Activated naive CD8-positive, alpha-beta T cell treated with anti-CD3 and anti-CD28 coated beads, Interleukin-2, amount 50 U/mL, for 24 hours (primary cell): Measurements from ENCODE around the gene AFG1L.

Experiments
- ATAC-seq: fragments of 150-1000 bp; cut with Tn5 transposase; one replicate; pipeline ENCODE4 v1.10.0; 2021
- DNase-seq: peaks from one replicate; pipeline ENCODE4 v3.0.0; 2021
- H3K27ac Mint-ChIP-seq: one replicate; pipeline ENCODE4 v1.8.0; 2021; ENCODE audit warnings: mild to moderate bottlenecking, mixed read lengths
- H3K27me3 Mint-ChIP-seq: one replicate; pipeline ENCODE4 v1.8.0; 2021; ENCODE audit warnings: mixed read lengths
- H3K36me3 Mint-ChIP-seq: one replicate; pipeline ENCODE4 v1.8.0; 2021; ENCODE audit warnings: low read depth, mixed read lengths
- H3K4me1 Mint-ChIP-seq: one replicate; pipeline ENCODE4 v1.8.0; 2021; ENCODE audit warnings: mixed read lengths
- H3K4me3 Mint-ChIP-seq: one replicate; pipeline ENCODE4 v1.8.0; 2021; ENCODE audit warnings: mild to moderate bottlenecking, moderate library complexity, mixed read lengths
- H3K9me3 Mint-ChIP-seq: one replicate; pipeline ENCODE4 v1.8.0; 2021; ENCODE audit warnings: mixed read lengths

Gene AFG1L

DNA sequence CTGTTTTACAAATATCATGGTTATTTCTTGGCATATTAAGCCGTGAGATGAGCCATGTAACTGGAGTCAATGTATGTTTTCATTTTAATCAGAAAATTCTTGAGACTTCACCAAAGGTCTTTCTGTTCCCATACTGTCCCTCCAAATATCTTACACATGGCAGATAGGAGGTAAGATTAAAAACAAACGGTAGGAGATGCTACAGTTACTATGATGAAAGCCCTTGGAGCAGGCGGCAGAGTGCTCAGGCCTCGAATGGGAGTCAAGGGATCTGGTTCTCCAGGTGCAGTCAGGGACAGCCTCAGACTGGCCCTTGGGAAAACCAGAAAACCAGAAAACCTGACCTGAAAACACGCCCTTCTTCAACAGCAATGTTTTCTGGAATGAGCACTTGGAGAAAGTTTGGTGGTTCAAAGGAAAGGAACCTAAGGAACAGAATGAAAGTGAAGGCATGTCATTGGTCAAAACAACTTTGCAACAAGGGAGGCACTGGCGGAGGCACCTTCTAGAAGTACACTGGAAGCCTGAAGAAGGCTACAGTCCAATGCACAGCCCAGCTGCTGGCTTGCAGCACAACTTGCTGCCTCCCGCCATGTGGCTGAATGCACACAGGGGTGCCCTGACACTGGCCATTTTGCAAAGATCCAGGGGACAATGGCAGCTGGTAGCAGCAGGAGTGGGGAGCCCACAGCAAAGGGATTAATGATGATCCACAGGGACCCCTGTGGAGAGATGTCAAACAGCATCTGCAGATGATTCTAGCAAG, 248.5 kb downstream of the AFG1L start:
- H3K4me3 Mint-ChIP-seq = no peak overlapping the region
- no peak for ATAC-seq
- H3K27me3 Mint-ChIP-seq = peaks cover 7% of the 10 kb centered on the region
- no peaks in the 10 kb centered on the region for H3K36me3 Mint-ChIP-seq
- no peaks in the 10 kb centered on the region for H3K9me3 Mint-ChIP-seq
- H3K27ac Mint-ChIP-seq = no peak overlapping the region
- no peak for DNase-seq
- peaks cover 13% of the 10 kb centered on the region for H3K4me1 Mint-ChIP-seq

DNA sequence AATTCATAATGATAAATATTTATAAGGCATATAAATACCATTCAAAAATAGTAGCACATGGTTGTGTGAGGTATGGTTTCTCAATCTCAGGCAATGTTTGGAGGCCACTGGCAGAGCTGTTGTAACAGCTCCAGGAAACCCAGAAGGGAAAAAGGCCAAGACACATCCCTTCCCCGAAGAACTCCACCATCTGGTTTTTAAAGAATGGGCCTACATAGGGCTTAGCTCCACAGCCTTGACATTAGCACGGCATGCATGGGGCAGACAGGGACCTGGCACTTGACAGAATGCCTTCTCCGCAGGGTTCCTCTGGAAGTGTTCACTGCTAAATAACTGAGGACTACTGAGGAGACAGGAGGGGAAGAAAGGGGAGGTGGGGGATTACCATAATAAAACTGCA, 249.8 kb downstream of the AFG1L start:
- Mint-ChIP-seq H3K27ac (no peak overlapping the region), H3K4me1 (peaks cover 13% of the 10 kb centered on the region), H3K9me3 (no peaks in the 10 kb centered on the region), H3K4me3 (no peak overlapping the region), H3K36me3 (no peaks in the 10 kb centered on the region), H3K27me3 (peaks cover 7% of the 10 kb centered on the region)
- DNase-seq (no peak), ATAC-seq (no peak)

DNA sequence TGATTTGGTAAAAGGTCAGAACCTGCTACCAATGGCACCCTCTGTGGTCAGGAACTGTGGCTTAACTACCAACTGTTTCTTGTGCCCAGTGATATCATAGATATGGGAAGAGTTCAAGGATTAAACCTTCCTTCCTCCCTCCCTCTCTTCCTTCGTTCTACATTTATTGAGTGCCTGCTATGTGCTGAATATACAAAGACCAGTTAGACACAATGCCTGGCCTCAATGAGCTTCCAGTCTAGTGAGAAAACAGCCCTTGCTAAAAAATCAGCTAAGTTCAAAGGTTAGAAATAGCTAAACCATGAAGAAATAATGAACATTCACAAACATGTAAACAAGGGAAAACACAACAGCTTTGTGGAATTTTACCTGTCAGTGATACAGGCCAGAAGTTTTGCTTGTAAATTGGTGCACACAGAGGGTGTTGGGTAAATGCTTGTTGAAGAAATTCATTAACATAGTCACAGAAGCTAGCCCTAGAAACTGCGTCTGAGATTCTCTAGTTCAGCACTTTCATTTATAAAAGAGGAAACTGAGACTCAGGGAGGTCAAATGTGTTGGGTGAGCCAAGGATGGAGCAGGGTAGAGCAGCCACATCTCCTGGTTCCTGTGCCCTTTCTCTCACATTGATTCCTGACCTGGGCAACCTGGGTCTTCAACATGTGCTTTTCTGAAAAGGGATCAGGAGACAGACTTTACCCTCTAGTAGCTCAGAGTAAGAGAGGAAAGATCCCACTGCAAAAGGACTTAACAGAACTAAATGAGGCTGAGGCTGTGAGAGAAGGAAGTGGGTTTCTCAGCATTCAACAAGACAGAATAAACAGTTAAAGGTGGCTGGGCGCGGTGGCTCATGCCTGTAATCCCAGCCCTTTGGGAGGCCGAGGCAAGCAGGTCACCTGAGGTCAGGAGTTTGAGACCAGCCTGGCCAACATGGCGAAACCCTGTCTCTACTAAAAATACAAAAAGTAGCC, 251.5 kb downstream of the AFG1L start:
- H3K27ac Mint-ChIP-seq = peak overlapping the region; percentile 71
- no peak for ATAC-seq
- no peak for DNase-seq
- peaks cover 4% of the 10 kb centered on the region for H3K27me3 Mint-ChIP-seq
- no peaks in the 10 kb centered on the region for H3K36me3 Mint-ChIP-seq
- peaks cover 13% of the 10 kb centered on the region for H3K4me1 Mint-ChIP-seq
- H3K4me3 Mint-ChIP-seq = no peak overlapping the region
- H3K9me3 Mint-ChIP-seq = no peaks in the 10 kb centered on the region

DNA sequence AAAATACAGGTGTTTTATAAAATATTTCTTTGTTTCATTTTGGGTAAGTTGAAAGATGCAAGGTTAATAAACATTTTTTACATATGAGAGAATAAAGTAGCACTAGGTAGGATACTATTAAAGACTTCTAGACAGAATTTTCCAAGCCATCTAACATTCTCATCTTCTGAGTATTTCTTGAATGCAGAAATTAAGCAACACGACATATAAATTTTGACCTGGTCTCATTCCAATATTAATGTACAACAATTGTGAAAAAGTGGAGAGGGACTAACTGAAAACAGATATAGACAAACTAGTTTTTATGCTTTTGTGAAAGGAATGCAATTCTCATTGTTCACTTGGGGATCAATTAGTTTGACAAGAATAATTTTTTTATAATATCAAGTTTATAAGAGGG, 254.4 kb downstream of the AFG1L start:
- no peak overlapping the region for H3K4me3 Mint-ChIP-seq
- H3K4me1 Mint-ChIP-seq = peaks cover 6% of the 10 kb centered on the region
- no peak overlapping the region for H3K27ac Mint-ChIP-seq
- DNase-seq (no peak), ATAC-seq (no peak)
- H3K36me3 Mint-ChIP-seq = no peaks in the 10 kb centered on the region
- no peaks in the 10 kb centered on the region for H3K9me3 Mint-ChIP-seq
- H3K27me3 Mint-ChIP-seq = no peaks in the 10 kb centered on the region

DNA sequence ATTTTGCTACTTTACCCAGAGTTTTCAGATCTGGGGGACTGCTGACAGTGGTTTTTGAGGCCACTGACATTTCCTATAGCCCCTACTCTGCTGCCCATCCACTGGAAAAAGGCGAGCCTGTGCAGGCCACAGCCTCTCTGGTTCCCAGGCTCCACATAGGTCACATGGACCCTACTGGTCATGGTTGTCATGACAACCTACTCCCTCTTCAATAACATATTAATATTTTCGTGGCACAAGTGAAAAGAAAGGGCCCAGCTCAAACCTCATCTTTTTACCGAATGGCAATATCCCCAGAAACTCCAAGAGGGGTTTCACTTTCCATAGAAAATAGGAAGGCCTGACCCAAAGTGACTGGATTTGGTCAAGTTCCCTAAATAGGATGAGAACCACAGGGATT, 254.9 kb downstream of the AFG1L start:
- no peak overlapping the region for H3K4me3 Mint-ChIP-seq
- no peaks in the 10 kb centered on the region for H3K36me3 Mint-ChIP-seq
- H3K27ac Mint-ChIP-seq = no peak overlapping the region
- H3K4me1 Mint-ChIP-seq = peaks cover 6% of the 10 kb centered on the region
- DNase-seq (no peak), ATAC-seq (no peak)
- H3K9me3 Mint-ChIP-seq = no peaks in the 10 kb centered on the region
- no peaks in the 10 kb centered on the region for H3K27me3 Mint-ChIP-seq

DNA sequence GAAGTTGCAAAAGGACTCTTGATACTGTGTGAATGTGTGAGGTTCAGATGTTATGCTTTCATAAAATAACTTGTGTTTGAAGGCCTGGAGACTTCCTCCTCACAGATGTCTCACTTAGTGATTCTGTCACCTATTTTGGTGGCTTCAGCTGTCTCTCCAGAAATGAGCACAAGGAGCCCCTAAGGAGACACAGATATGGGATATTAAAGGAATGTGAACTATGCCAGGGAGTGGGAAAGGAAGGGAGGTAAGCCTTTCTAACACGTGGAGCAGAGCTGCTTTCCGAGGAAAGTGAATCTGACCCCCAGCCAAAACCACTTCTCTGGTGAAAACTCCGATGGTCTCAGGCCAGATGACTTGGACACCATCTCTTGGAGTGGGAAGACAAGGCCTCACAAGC, 255.4 kb downstream of the AFG1L start:
- H3K36me3 Mint-ChIP-seq = no peaks in the 10 kb centered on the region
- DNase-seq (no peak), ATAC-seq (no peak)
- no peak overlapping the region for H3K27ac Mint-ChIP-seq
- H3K27me3 Mint-ChIP-seq = peaks cover under 1% of the 10 kb centered on the region
- no peaks in the 10 kb centered on the region for H3K9me3 Mint-ChIP-seq
- peaks cover 6% of the 10 kb centered on the region for H3K4me1 Mint-ChIP-seq
- H3K4me3 Mint-ChIP-seq = no peak overlapping the region

DNA sequence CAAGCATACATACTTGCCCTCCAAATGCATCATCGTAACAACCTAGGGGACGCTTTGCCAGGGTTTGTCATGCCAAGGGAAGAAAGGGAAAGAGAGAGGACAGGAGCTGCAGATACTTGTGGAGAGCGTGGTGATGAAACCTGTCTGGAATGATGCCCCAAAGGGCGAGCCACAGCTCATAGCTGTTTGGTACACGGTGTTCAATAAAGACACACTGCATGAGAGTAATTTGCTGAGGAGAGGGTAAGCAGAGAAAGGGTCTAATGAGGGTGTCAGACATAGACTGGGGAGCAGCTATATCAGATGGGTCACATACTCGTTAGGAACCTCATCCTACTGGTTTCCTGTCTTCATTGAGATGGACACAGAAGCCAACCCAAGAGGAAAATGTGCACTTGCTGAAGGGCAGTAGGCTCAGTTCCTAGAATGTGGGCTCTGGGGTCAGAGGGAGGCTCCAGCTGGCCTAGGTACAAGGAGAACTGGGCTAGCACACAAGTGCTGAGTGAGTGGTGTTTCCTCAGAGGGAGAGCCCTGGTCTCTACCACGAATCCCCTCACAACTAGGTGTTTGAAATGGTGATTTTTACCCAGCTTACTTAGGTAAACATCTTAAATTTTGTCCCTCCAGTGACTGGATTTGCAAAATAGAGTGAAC, 260.7 kb downstream of the AFG1L start:
- Mint-ChIP-seq H3K27ac (no peak overlapping the region), H3K4me1 (peaks cover 15% of the 10 kb centered on the region), H3K4me3 (no peak overlapping the region), H3K27me3 (peaks cover 3% of the 10 kb centered on the region), H3K36me3 (no peaks in the 10 kb centered on the region), H3K9me3 (no peaks in the 10 kb centered on the region)
- ATAC-seq (no peak), DNase-seq (no peak)

DNA sequence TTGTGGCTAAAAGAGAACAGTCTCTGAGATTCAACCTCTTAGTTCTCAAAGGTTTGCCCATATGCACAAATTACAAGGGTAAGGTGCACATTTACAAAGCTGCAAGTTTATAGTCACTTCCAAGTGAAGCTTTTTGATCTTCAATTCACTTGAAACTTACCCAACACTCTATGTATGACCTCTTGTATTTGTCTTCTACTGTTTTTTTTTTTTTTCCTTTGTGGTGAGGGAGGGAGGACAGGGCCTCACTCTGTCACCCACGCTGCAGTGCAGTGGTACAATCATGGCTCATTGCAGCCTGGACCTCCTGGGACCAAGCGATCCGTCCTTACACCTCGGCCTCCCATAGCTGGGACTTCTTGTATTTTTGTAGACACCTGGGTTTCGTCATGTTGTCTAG, 261.4 kb downstream of the AFG1L start:
- DNase-seq (no peak), ATAC-seq (no peak)
- H3K27me3 Mint-ChIP-seq = peaks cover 3% of the 10 kb centered on the region
- no peak overlapping the region for H3K4me3 Mint-ChIP-seq
- H3K9me3 Mint-ChIP-seq = no peaks in the 10 kb centered on the region
- H3K27ac Mint-ChIP-seq = no peak overlapping the region
- peaks cover 15% of the 10 kb centered on the region for H3K4me1 Mint-ChIP-seq
- H3K36me3 Mint-ChIP-seq = no peaks in the 10 kb centered on the region

DNA sequence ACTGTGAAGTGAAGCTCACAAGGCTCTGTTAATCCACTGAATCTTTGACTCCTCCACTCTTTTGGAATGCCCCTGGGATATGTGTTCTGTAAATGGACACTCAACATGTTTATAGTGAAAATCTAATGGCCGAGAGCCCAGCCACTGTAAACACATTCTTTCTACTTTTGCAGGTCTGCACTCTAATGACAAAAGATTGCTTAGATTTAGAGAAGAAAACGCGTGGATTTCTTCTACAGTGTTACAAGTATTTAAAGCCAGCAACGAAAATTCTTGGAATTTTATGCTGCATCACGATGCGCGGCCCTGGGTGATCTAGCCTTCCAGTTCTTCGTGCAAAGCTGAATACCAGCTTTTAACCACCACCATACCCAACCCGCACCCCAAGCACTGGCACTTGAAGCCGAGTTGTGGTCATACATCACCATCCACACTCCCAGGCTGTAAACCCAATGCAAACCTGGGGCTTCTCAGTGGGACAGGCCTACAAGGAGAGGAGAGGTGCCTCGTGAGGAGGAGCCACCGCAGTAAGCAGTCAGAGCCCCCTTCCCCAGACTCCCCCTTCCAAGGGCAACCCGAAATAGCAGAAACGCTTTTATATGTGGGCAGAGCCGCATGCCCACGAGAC, 262.1 kb downstream of the AFG1L start:
- Mint-ChIP-seq H3K4me1 (peaks cover 16% of the 10 kb centered on the region), H3K4me3 (peak overlapping the region; percentile 70), H3K27me3 (peaks cover 4% of the 10 kb centered on the region), H3K9me3 (no peaks in the 10 kb centered on the region), H3K36me3 (no peaks in the 10 kb centered on the region), H3K27ac (peak overlapping the region; percentile 39)
- DNase-seq (no peak), ATAC-seq (no peak)

DNA sequence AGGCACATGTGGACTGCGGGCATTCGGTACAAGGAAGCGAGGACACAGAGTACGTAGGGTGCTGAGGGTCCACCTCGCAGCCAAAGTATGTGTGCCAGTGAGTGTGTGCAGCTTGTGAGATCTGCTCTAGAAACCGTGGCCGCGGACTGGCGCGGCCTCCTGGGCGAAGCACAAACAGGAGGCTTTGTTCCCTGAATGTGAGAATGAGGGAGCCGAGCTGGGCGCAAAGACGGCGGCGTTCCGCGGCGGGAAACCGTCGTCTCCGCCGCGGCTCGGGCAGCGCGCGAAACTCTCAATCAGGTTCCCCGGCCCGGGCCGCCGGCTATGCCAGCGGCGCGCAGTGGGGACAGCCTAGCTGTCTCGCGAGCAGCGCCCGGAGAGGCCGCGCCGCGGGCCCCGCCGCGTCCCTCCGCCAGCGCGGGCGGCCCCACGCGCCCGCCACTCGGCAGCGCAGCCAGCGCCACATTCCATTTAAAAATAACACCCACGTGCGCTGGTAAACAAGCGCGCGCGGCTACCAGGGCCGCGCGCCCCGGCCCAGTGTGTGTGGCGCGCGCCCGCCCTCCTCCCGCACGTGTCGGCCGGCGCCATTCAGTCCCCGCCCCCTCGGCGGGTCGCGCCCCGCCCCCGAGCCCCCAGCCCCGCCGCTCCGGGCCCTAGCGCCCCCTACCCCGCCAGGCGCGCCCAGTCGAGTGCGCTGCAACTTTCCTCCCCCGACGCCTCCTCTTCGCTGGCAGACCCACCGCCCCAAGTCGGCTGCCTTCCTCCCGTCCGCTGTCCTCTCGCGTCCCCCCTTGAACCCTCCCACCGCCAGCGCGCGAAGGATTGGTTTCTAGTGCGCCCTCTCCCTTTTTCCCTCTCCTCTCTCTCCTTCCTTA, 262.9 kb downstream of the AFG1L start:
- Mint-ChIP-seq H3K27ac (peak overlapping the region; percentile 95), H3K4me3 (peak overlapping the region; percentile 92), H3K9me3 (no peaks in the 10 kb centered on the region), H3K27me3 (peaks cover 11% of the 10 kb centered on the region), H3K36me3 (no peaks in the 10 kb centered on the region), H3K4me1 (peaks cover 24% of the 10 kb centered on the region)
- peak; percentile 13 for ATAC-seq
- DNase-seq = peak; percentile 69

DNA sequence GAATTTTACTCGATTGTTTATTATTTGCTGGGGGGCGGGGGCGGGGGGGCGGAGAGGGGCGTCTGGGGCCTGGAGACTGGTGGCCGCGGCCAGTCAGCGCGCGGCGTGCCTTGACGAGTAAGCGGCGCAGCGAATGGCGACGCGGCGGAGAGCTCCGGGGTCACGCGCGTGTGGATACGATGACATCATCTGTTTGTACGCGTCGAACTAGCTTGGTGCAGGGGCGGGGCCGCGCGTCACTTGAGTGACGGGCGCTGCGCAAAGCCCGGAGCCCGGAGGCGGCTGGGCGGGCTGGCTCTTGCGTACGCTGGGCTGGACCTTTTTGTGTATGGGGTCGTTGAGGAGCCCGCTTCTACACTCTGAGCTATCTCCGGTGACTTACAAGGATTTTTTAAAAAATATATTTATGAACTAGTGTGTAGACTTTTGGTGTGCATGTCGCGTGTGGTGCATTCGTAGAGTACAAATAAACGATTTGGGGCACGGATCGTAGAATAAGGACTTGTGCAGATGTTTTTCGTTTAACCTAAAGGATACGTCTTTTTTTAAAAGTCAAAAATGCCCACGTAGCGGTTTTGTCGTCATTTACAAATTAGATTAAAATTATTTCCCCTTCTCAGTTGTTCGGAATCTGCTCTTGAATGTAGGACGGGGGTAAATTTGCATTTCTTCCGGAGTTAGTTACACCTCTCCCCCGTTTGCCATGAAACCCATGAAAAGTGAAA, 263.7 kb downstream of the AFG1L start:
- Mint-ChIP-seq H3K27ac (peak overlapping the region; percentile 95), H3K4me3 (peak overlapping the region; percentile 92), H3K27me3 (peaks cover 13% of the 10 kb centered on the region), H3K36me3 (no peaks in the 10 kb centered on the region), H3K4me1 (peaks cover 31% of the 10 kb centered on the region), H3K9me3 (no peaks in the 10 kb centered on the region)
- peak; percentile 97 for DNase-seq
- peak; percentile 67 for ATAC-seq

DNA sequence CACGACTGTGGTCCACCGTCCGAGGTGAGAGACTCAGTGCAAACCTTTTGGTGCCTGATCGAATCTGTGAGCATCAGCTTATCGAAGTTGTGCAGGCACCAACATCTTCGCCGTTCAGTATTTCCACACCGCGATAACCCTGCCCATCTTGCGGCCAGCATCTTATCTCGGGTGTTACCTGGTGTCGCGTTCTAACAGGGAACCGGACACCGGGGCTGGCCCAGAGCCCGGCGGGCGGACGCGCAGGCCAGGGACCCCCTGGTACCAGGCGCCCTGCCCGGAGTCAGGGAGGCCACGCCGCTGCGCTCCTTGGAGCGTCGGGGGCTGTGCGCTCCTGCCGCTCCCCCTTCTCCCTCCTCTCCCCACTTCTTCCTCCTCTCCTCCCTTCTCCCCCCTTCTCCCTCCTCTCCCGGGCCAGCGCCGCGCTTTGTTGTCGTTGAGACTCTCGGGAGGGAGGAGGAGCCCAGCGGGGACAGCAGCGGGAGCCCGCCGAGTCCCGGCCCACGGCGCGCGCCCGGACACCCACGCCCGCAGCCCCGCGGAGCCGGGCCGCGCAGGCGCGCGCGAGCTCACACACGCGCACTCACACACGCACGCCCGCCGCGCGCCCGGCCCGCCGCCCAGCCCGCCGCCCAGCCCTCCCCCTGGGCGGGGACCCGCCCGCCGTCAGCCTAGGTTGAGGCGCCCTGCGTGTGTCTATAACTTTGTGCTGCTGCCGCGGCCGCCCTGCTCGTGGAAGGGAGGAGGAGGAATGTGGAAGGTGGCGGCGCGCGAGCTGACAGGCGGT, 264.4 kb downstream of the AFG1L start:
- peaks cover 36% of the 10 kb centered on the region for H3K4me1 Mint-ChIP-seq
- H3K4me3 Mint-ChIP-seq = peak overlapping the region; percentile 92
- H3K9me3 Mint-ChIP-seq = no peaks in the 10 kb centered on the region
- H3K27me3 Mint-ChIP-seq = peaks cover 13% of the 10 kb centered on the region
- no peaks in the 10 kb centered on the region for H3K36me3 Mint-ChIP-seq
- H3K27ac Mint-ChIP-seq = peak overlapping the region; percentile 95
- DNase-seq (peak; percentile 82), ATAC-seq (peak; percentile 61)
